CD4-positive, alpha-beta T cell (primary cell): ENCODE measurements around the gene YRDC. TPM values are rescaled to one million over a fixed set of nuclear protein-coding genes. Genes with fewer than 3 reads are reported as not detected.

ENCODE experiments used
- ATAC-seq: fragments of 200-7000 bp; cut with Tn5 transposase; one replicate; pipeline ENCODE4 v1.10.0; 2022; ENCODE audit warnings: mild to moderate bottlenecking; ENCODE audit not compliant: poor library complexity
- CTCF ChIA-PET: fragments of 350-600 bp; sonication (Branson Sonifier 250); formaldehyde crosslinking; loops from one replicate; lab custom pipeline; 2021; ENCODE audit warnings: antibody characterized with exemption, inconsistent platforms; lab: Charles Lee
- POLR2A ChIA-PET: fragments of 350-600 bp; sonication (Branson Sonifier 250); formaldehyde crosslinking; loops from one replicate; lab custom pipeline; 2021; ENCODE audit warnings: antibody characterized with exemption, inconsistent platforms; lab: Charles Lee
- DNase-seq, 14 experiments: peaks; one replicate each; pipeline ENCODE4 v3.0.0-alpha.2; 2013 to 2020; ENCODE audit warnings: mixed read lengths in 2 of 14
- H3K27ac ChIP-seq, 2 donors: one replicate each; pipeline versions ENCODE4 v1.5.1 to v1.7.0; 2013; ENCODE audit warnings: low read length in 2 of 2, low read depth in 1 of 2, mild to moderate bottlenecking in 1 of 2
- H3K27me3 ChIP-seq, 2 experiments: 1 replicate in 1 of 2; 2 replicates in 1 of 2; pipeline versions ENCODE4 v1.6.1 to v1.7.0; 2013; ENCODE audit warnings: low read length in 2 of 2, control low read depth in 1 of 2, mild to moderate bottlenecking in 1 of 2, moderate library complexity in 1 of 2; ENCODE audit not compliant: insufficient read depth in 2 of 2, control insufficient read depth in 1 of 2
- H3K36me3 ChIP-seq: one replicate; pipeline ENCODE4 v1.6.1; 2013; ENCODE audit warnings: low read length, control low read depth; ENCODE audit not compliant: insufficient read depth
- H3K4me1 ChIP-seq: one replicate; pipeline ENCODE4 v1.6.1; 2013; ENCODE audit warnings: low read length, control low read depth; ENCODE audit not compliant: insufficient read depth
- H3K4me3 ChIP-seq: one replicate; pipeline ENCODE4 v1.5.1; 2013; ENCODE audit warnings: mild to moderate bottlenecking, low read length, moderate library complexity
- H3K9me3 ChIP-seq, 2 experiments: 1 replicate in 1 of 2; 2 replicates in 1 of 2; pipeline versions ENCODE4 v1.6.1 to v1.7.0; 2013; ENCODE audit warnings: low read length in 2 of 2, mild to moderate bottlenecking in 2 of 2, control low read depth in 1 of 2, moderate library complexity in 1 of 2; ENCODE audit not compliant: control insufficient read depth in 1 of 2, insufficient read depth in 1 of 2
- H3K27ac Mint-ChIP-seq: one replicate; pipeline ENCODE4 v1.8.0; 2020; ENCODE audit warnings: mixed read lengths
- H3K27me3 Mint-ChIP-seq: one replicate; pipeline ENCODE4 v1.8.0; 2021; ENCODE audit warnings: mixed read lengths
- H3K36me3 Mint-ChIP-seq: one replicate; pipeline ENCODE4 v1.8.0; 2021; ENCODE audit warnings: low read depth, mixed read lengths
- H3K4me1 Mint-ChIP-seq: one replicate; pipeline ENCODE4 v1.8.0; 2021; ENCODE audit warnings: low read depth, mixed read lengths
- H3K4me3 Mint-ChIP-seq: one replicate; pipeline ENCODE4 v1.8.0; 2020; ENCODE audit warnings: mild to moderate bottlenecking, mixed read lengths
- H3K9me3 Mint-ChIP-seq: one replicate; pipeline ENCODE4 v1.8.0; 2020; ENCODE audit warnings: mixed read lengths
- CTCF ChIP-seq: fragments of 200-600 bp; IDR thresholded peaks from one replicate; pipeline ENCODE4 v1.8.0; 2022; ENCODE audit warnings: antibody characterized with exemption, mild to moderate bottlenecking
- intact Hi-C, 2 experiments: fragments of 100-400 bp; cut with DNase I in 1 of 2; cut with micrococcal nuclease in 1 of 2; formaldehyde crosslinking; loops; one replicate each; pipeline versions ENCODE4 v1.15.1 to v1.9.0; 2023 to 2025; cut with DNase I, micrococcal nuclease
- total RNA-seq, 174 experiments: library from RNA in 2 of 174; stranded (reverse) in 2 of 174; gene quantifications; one replicate each; pipeline ENCODE4 v1.2.3 and lab custom pipeline; 2021 to 2026

Gene YRDC
- total RNA-seq, 2 experiments from 2014 or later = 31.1 to 31.2 TPM

GRCh38 chr1:37840711-37841110 lies 32.7 kb upstream of the YRDC start:
- H3K9me3 Mint-ChIP-seq = no peaks in the 10 kb centered on the region
- Histone ChIP-seq H3K27me3 (no peaks in the 10 kb centered on the region), H3K9me3 (no peaks in the 10 kb centered on the region), H3K27ac (no peak overlapping the region), H3K4me1 (no peaks in the 10 kb centered on the region), H3K36me3 (peaks cover 54% of the 10 kb centered on the region), H3K4me3 (no peak overlapping the region)
- peaks cover 25% of the 10 kb centered on the region for H3K4me1 Mint-ChIP-seq
- DNase-seq (no peak), ATAC-seq (no peak)
- H3K36me3 Mint-ChIP-seq = peaks cover 79% of the 10 kb centered on the region
- ChIA-PET POLR2A (no interaction called here), CTCF (no interaction called here)
- no peak for TF ChIP-seq CTCF
- H3K4me3 Mint-ChIP-seq = no peak overlapping the region
- H3K27ac Mint-ChIP-seq = no peak overlapping the region
- intact Hi-C loops = no loop called here
- no peaks in the 10 kb centered on the region for H3K27me3 Mint-ChIP-seq

GRCh38 chr1:37839676-37840075 lies 31.7 kb upstream of the YRDC start:
- Mint-ChIP-seq H3K36me3 (peaks cover 79% of the 10 kb centered on the region), H3K27ac (no peak overlapping the region), H3K27me3 (no peaks in the 10 kb centered on the region), H3K4me3 (no peak overlapping the region), H3K9me3 (no peaks in the 10 kb centered on the region), H3K4me1 (peaks cover 15% of the 10 kb centered on the region)
- TF ChIP-seq CTCF = no peak
- DNase-seq = no peak
- no peak overlapping the region for H3K27ac ChIP-seq
- H3K4me1 ChIP-seq = no peaks in the 10 kb centered on the region
- H3K27me3 ChIP-seq = no peaks in the 10 kb centered on the region
- no peak overlapping the region for H3K4me3 ChIP-seq
- ChIA-PET CTCF (no interaction called here), POLR2A (no interaction called here)
- no peaks in the 10 kb centered on the region for H3K9me3 ChIP-seq
- peaks cover 64% of the 10 kb centered on the region for H3K36me3 ChIP-seq
- intact Hi-C loops = no loop called here
- no peak for ATAC-seq

DNA sequence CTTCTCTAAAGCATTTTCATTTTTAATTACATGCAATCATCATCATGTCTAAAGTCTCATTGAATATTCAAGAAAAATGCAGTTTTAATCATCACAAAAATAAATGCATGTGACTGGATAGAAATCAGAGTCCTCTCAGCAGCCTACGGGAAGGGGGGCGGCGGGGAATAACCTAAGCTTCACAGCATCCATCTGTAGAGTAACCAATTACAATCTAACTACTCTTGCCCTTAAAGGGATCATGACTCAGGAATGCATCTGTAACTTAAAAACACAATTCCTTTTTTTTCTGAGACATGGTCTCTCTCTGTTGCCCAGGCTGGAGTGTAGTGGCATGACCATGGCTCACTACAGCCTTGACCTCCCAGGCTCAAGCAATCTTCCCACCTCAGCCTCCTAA lies 28.8 kb upstream of the YRDC start:
- no peak for DNase-seq
- Histone ChIP-seq H3K9me3 (no peaks in the 10 kb centered on the region), H3K36me3 (peaks cover 88% of the 10 kb centered on the region), H3K27me3 (no peaks in the 10 kb centered on the region), H3K4me3 (no peak overlapping the region), H3K27ac (no peak overlapping the region), H3K4me1 (no peaks in the 10 kb centered on the region)
- POLR2A ChIA-PET = no interaction called here
- TF ChIP-seq CTCF = no peak
- CTCF ChIA-PET = no interaction called here
- ATAC-seq = no peak
- intact Hi-C loops = no loop called here
- no peaks in the 10 kb centered on the region for H3K4me1 Mint-ChIP-seq
- no peak overlapping the region for H3K27ac Mint-ChIP-seq
- peaks cover 80% of the 10 kb centered on the region for H3K36me3 Mint-ChIP-seq
- no peaks in the 10 kb centered on the region for H3K9me3 Mint-ChIP-seq
- no peak overlapping the region for H3K4me3 Mint-ChIP-seq
- no peaks in the 10 kb centered on the region for H3K27me3 Mint-ChIP-seq
